Activated CD4-positive, alpha-beta T cell treated with anti-CD3 and anti-CD28 coated beads, Interleukin-2, amount 50 U/mL, for 24 hours (primary cell): Measurements from ENCODE around the gene ZBTB7C.
A peak's percentile ranks its signal among the peaks of the same experiment; 100 is the strongest.
"Not testable (repeated sequence)": the region's sequence is repeated elsewhere in the genome, so short reads cannot be mapped to it uniquely, and the experiment has no call there.

Experiments used
- DNase-seq, 2 donors: peaks; one replicate each; pipeline ENCODE4 v3.0.0-alpha.2; 2020; ENCODE audit warnings: low read depth in 1 of 2, low spot score in 1 of 2

The ZBTB7C gene

GRCh38 chr18:48408727-48409590 is at the start of gene ZBTB7C:
Gene ZBTB7C, minus strand, starts transcription at chr18:48409383.
- no peak for DNase-seq

GRCh38 chr18:48456838-48457237 is 47.7 kb upstream of the ZBTB7C start:
- no peak for DNase-seq

DNA sequence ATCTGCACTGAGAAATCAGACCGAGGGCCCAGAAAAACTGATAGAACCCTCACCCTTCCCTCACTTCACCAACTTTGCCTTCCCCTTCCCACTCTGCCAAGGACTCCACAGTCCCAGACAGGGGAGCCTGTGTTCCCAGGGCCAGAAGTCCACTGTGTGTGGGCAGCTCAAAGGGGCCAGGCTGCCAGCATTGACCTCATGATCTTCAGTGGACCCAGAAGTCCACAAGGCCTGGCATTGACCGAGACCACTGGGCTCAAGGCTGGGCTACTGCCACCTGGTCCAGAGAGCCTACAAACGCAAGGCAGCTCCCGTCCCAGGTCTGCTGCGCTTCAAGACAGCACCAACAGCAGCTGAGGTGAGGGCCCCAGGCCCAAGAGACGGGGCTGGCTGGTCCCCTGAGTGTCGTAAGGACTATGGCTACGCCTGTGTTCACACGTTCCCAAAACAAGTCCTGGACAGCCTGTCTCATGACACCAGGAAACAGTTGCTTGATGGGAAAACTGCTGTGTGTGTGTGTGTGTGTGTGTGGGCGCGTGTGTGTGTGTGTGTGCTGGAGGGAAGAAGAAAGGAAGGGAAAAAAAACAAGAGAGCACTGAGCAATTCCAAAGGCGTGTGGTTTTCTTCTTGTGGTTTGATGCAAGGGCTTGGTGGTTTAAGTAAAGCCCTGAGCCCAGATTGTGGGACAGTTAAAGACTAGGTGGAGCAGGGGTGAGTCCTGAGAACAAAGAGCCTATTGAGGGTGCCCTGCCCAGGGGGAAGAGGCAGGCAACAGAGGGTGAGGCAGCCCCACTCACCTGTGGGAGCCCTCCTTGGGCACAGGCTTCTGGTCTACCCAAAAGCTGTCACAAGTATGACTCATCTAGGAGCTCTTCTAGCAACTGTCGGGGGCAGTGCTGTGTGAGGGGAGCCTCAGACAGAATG is 46.6 kb upstream of the ZBTB7C start:
- peak in 1 of 2 donors; percentile 5 for DNase-seq

DNA sequence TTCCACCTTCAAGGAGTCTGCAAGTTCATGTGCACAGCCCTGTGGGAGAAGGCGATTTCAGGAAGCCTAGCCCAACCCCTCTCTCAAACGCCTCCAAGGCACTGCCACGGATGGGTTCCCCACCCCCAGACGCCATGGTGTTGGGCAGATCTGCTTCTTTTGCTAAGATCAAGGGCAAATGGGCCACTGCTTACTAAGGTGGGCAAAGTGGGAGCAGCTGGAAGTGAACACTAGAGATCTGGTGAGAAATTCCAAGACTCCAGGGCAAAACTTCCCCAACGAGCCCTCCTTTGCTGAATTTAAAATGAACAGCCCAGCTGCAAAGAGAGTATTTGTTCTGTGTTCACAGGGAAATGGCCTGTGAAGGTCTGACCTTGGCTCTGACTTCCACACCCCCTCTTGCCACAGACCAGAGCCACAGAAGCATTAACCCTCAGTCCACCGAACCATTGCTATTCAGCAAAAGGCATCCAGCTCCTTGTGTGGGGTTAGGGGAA is 45.1 kb upstream of the ZBTB7C start:
- DNase-seq = no peak

GRCh38 chr18:48453330-48454066 is 44.3 kb upstream of the ZBTB7C start:
- DNase-seq = no peak

DNA sequence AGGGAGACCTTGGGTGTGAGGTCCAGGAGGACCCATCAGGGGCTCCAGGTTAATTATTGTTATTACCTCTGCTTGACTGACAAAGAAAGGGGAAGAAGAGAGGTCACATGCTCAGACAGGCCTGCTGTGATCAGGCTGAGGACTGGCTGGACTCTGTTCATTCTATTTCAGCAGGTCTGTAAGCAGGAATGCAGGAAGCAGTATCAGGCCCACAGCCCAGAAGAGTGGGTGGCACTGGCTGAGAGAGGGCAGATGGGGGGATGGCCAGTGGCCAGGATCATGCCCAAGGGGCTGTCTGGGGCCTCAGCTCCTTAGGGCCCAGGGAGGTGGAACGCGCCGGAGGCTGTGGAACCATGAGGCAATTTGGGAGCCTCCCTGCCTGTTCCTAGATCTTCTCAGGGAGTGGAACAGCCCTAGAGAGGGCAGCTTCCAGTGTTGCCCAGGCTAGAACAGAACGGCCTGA is 43.7 kb upstream of the ZBTB7C start:
- no peak for DNase-seq

GRCh38 chr18:48450685-48451084 is 41.5 kb upstream of the ZBTB7C start:
- DNase-seq = no peak

DNA sequence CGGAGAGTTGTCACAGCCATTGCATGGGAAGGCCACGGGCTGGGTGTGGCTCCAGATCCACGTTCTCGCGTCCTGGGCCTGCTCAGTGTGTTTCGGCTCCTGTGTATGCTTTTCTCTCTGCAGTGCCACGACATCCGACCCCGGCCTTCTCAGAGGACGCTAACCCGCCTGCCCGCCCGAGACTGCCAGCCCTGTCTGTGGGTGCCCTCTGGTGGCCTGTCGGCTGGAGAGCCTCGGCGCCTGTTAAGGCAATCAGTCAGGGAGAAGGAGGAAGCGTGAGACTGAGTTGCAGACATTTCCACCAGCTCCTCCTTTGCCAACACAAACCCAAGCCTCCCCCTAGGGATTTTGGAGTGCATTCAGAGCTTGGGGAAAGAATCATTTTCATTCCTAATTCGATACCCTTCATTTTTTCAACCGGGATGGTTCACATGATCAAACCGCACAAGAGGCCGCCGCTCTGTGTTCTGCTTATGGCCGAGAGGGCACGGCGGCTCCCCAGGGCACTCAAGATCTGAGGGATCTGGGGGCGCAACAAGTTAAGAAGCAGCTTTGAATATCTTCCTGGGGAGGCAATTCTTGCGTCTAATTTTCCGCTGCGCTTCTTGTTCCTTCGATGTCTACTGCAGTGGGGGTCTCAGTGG is 37.5 kb upstream of the ZBTB7C start:
- peak; percentile 32 to 64 for DNase-seq

DNA sequence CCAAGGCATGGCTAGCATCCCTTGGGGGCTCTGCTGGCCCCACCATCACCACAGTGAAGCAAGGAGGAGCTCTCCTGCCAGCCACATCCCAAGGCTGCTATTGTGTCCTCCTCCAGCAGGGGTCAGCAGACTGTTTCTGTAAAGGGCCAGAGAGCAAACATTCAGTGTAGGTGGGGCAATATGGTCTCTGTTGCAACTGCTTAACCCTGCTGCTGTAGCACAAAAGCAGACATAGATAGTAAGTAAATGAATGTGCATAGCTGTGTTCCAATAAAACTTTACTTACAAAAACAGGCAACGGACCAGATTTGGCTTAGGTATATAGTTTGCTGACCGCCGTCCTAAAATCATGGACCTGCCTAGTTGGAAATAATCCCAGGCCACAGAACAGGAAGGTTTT is 36.4 kb upstream of the ZBTB7C start:
- DNase-seq = peak; percentile 33 to 69

- no peak for DNase-seq
Observed at GRCh38 chr18:48442761-48443160, 33.6 kb upstream of the ZBTB7C start.

GRCh38 chr18:48441405-48441881 is 32.3 kb upstream of the ZBTB7C start:
- no peak for DNase-seq

GRCh38 chr18:48440924-48441323 is 31.7 kb upstream of the ZBTB7C start:
- DNase-seq = no peak

GRCh38 chr18:48436907-48437306 is 27.7 kb upstream of the ZBTB7C start:
- no peak for DNase-seq

GRCh38 chr18:48434382-48434781 is 25.2 kb upstream of the ZBTB7C start:
- DNase-seq = not testable (repeated sequence)

GRCh38 chr18:48433541-48433940 is 24.4 kb upstream of the ZBTB7C start:
- DNase-seq = no peak

DNA sequence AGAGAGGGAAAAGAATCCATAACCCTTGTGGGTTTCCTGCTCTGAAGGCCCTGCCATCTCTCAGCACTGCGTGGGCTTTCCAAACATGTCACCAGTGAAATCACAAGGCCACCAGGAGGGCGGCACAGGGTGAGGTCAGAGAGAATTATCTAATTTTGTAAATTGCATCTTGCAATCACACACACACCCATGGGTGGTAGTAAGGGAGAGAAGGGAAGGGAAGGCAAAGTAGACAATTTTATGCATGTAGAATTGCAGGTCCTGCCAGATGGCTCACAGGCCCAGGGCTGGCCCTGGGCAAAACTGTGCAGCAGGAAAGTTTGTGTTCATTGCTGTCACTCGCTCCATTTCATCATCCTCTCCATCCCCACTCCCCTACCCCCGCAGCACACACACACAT is 21.0 kb upstream of the ZBTB7C start:
- no peak for DNase-seq

DNA sequence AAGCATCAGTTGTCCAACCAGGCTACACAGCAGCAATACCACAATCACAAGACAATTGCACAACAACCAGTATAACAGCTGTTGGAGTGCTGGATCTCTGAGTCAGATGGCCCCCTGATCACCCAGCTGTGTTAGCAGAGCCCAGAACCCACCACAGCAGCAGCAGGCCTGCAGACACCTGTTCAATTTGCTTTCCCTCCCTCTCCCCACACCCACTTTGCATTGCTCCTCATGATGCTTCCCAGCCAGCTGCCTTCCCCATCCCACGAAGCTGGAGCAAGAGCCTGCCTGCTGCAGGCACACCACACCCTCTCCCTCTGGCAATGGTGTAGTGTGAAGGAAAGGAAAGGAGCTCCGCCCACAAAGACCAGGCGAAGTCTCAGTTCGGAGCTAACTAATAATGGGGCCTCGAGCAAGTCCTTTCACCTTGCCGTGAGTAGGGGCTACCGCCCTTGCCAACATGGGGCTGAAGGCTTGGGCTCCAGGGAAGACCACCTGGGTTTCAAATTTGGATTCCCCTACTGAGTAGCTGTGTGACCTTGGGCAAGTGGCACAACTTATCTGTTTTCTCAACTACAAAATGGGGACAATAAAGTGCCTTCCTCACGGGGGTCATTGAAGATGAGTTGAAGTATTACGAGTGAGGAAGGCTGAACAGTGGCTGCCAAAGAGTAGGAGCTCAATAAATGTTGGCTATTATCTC is 19.4 kb upstream of the ZBTB7C start:
- DNase-seq = no peak

DNA sequence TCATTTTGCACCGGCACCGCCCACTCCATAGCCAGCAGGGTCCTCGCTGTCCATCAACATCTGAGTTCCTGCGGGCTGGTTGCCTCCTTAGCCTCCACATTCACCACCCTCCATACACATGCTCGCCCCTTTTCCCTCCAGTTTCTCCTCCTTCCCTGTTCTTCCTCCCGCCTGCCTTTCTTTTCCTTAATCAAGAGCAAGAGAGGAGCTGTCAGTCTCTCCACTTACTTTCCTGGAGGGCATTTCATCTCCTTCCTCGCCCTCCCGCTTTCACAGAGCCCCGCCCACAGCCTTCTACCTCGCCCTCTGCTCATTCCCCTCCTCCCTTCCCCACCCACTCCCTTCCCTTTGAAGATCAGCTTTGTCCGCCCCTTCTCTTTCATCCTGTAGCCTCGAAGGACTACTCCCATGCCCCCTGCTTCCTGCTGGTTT is 13.8 kb upstream of the ZBTB7C start:
- no peak for DNase-seq

DNA sequence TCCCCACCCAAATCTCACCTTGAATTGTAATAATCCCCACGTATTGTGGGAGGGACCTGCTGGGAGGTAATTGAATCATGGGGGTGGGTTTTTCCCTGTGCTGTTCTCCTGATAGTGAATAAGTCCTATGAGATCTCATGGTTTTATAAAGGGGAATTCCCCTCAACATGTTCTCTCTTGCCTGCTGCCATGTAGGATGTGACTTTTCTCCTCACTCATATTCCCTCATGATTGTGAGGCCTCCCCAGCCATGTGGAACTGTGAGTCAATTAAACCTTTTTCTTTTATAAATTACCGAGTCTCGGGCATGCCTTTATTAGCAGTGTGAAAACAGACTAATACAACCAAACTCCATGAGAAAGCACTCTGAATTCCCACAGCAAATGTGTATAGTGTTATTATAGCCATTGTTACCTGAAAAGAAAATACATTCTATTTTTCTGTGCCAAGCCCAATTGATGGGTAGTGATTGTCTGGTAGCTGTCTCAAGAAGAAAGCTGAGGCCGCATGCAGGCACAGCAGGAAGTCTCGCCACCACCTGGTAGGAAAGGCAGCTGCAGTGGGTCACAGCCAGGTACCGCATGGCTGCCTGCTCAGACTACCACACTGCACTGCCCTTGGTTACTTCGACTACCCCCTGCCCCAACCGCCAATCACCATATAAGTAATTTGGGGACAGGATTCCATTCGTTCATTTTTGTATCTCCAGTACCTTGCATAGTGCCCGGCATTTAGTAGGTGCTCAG is 10.3 kb upstream of the ZBTB7C start:
- no peak for DNase-seq
